Peyer's patch (tissue), 4 donors: Measurements from ENCODE around the gene BMP2K.

Source experiments
- POLR2A ChIP-seq, 2 donors: fragments of 450-650 bp; IDR thresholded peaks; one replicate each; pipeline ENCODE4 v1.5.1; 2017; ENCODE audit warnings: antibody characterized with exemption in 2 of 2, mild to moderate bottlenecking in 2 of 2, moderate library complexity in 2 of 2
- TF ChIP-seq, protein P1 (sequence below), 6 experiments: fragments of 450-650 bp in 4 of 6; fragments of 200-600 bp in 2 of 6; sonication (generic) in 1 of 6; IDR thresholded peaks; one replicate each; pipeline ENCODE4 v1.5.1; 2017 to 2019; ENCODE audit warnings: antibody characterized with exemption in 6 of 6, mild to moderate bottlenecking in 3 of 6, moderate library complexity in 1 of 6

DNA sequence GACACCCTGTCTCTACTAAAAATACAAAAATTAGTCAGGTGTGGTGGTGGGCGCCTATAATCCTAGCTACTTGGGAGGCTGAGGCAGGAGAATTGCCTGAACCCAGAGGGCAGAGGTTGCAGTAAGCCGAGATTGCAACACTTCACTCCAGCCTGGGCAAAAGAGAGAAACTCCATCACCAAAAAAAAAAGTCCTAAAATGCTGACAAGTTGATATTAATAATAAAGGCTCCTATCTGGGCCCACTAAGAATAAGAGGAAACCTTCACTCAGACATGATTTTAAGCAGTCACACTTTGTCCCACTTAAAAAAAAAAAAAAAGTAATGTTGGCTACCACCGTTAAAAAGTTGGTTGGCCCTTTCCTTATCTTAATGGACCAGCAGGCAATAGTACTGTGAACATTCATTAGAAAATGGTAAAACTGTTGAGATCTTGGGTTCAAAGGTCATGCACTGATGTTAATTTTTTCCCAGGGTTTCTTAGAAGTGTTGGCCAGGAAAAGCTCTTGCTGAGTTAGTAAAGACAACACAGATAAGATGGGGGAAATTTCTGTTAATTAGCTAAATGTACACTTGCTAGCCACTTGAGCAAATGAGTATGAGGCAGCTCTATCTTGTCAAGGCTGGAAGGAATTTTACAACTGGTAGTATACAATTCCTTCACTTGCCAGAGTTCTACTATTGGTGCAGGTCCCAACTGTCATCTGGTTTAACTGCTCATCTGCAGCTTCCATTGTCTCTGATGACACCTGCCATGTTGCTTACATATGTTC is 43.6 kb upstream of the BMP2K start:
- TF ChIP-seq, protein P1, sequence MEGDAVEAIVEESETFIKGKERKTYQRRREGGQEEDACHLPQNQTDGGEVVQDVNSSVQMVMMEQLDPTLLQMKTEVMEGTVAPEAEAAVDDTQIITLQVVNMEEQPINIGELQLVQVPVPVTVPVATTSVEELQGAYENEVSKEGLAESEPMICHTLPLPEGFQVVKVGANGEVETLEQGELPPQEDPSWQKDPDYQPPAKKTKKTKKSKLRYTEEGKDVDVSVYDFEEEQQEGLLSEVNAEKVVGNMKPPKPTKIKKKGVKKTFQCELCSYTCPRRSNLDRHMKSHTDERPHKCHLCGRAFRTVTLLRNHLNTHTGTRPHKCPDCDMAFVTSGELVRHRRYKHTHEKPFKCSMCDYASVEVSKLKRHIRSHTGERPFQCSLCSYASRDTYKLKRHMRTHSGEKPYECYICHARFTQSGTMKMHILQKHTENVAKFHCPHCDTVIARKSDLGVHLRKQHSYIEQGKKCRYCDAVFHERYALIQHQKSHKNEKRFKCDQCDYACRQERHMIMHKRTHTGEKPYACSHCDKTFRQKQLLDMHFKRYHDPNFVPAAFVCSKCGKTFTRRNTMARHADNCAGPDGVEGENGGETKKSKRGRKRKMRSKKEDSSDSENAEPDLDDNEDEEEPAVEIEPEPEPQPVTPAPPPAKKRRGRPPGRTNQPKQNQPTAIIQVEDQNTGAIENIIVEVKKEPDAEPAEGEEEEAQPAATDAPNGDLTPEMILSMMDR (IDR thresholded peaks at IDR 0.05), result no peak
- TF ChIP-seq POLR2A (IDR thresholded peaks at IDR 0.05), result no peak
